ENCODE results near the gene THBD.

- TF ChIP-seq CTCF (conservative IDR thresholded peaks at IDR 0.05; ENCODE audit: low read depth, low read length) (no peak), FOS (IDR thresholded peaks at IDR 0.05; ENCODE audit: low read depth, low read length) (no peak), BHLHE40 (IDR thresholded peaks at IDR 0.05; ENCODE audit: low read depth, low read length) (no peak), CHD1 (IDR thresholded peaks at IDR 0.05; ENCODE audit: low read depth, low read length) (no peak), POLR2A (IDR thresholded peaks at IDR 0.05; ENCODE audit: low read depth, low read length) (no peak), RFX5 (IDR thresholded peaks at IDR 0.05; ENCODE audit: low read depth, low read length) (no peak), CEBPB (IDR thresholded peaks at IDR 0.05; ENCODE audit: low read depth, low read length) (no peak), RCOR1 (IDR thresholded peaks at IDR 0.05; ENCODE audit: insufficient replicate concordance, low read length) (no peak)
These were observed 42.0 kb downstream of the THBD start for GRCh38 chr20:23007462-23007861.
